RWPE2 (cell line): ENCODE data around the gene RPL5.

Experiments used
- ATAC-seq: fragments of 200-7000 bp; cut with Tn5 transposase; 3 replicates; pipeline ENCODE4 v1.9.1; 2021; ENCODE audit warnings: low read depth
- DNase-seq: peaks from one replicate; pipeline ENCODE4 v3.0.0-alpha.2; 2020; ENCODE audit warnings: low spot score
- H3K27ac ChIP-seq: fragments of 450-650 bp; 2 replicates; pipeline ENCODE4 v1.5.1; 2017; ENCODE audit warnings: mild to moderate bottlenecking; ENCODE audit not compliant: poor library complexity, severe bottlenecking
- H3K27me3 ChIP-seq: fragments of 250-450 bp; sonication (Bioruptor Pico); 2 replicates; pipeline ENCODE4 v1.5.1; 2021; ENCODE audit warnings: mild to moderate bottlenecking, moderate library complexity; ENCODE audit not compliant: insufficient read depth, poor library complexity, severe bottlenecking
- H3K36me3 ChIP-seq: fragments of 250-450 bp; sonication (Bioruptor Pico); 2 replicates; pipeline ENCODE4 v1.5.1; 2020; ENCODE audit warnings: low read depth, mild to moderate bottlenecking, moderate library complexity
- H3K4me1 ChIP-seq: fragments of 250-450 bp; sonication (Bioruptor Pico); 2 replicates; pipeline ENCODE4 v1.5.1; 2021; ENCODE audit warnings: mild to moderate bottlenecking, moderate library complexity; ENCODE audit not compliant: insufficient read depth, poor library complexity, severe bottlenecking
- H3K4me3 ChIP-seq: fragments of 250-450 bp; sonication (Bioruptor Pico); 2 replicates; pipeline ENCODE4 v1.5.1; 2021; ENCODE audit warnings: mild to moderate bottlenecking, moderate library complexity; ENCODE audit not compliant: severe bottlenecking
- H3K9me3 ChIP-seq: fragments of 250-450 bp; sonication (Bioruptor Pico); 2 replicates; pipeline ENCODE4 v1.5.1; 2021; ENCODE audit warnings: mild to moderate bottlenecking, moderate library complexity; ENCODE audit not compliant: severe bottlenecking
- CTCF ChIP-seq: fragments of 450-650 bp; IDR thresholded peaks from one replicate; pipeline ENCODE4 v1.5.1; 2017; ENCODE audit warnings: mild to moderate bottlenecking, moderate library complexity; ENCODE audit not compliant: poor library complexity, severe bottlenecking

RPL5 gene

DNA sequence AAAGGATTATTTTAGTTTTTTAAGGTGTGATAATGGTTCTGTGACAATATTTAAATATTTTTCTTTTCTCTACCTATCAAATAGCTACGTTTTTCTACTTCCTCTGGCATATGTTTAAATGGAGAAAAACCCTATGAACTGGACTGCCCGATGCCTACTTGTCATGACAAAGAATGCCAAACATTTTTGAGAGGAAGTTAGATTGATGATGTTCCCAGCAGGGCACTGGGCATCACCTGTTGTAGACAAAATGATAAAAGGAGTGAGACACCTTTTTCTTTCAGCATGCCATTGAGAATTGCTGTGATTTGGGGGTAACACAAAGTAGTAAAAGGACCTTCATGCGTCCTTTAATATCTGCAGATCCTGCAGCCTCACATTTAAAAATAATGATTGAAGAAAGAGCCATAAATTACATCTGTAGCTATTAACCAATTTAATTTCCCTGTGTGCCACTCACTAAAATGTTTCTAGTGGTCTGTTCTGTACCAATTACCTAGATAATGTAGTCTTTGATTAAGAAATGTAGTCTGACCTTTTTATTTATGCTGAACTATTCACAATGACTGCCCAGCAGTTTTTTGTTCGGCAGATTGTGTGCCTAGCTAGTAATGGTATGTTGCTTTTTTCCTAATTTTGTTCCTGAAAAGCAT lies 47.6 kb downstream of the RPL5 start:
- TF ChIP-seq CTCF, result no peak
- Histone ChIP-seq H3K27ac (no peak overlapping the region), H3K4me1 (peaks cover 7% of the 10 kb centered on the region), H3K36me3 (no peaks in the 10 kb centered on the region), H3K27me3 (no peaks in the 10 kb centered on the region), H3K4me3 (no peak overlapping the region), H3K9me3 (no peaks in the 10 kb centered on the region)
- ATAC-seq (no peak), DNase-seq (no peak)

GRCh38 chr1:92881391-92881790 lies 49.6 kb downstream of the RPL5 start:
- TF ChIP-seq CTCF, result no peak
- Histone ChIP-seq H3K36me3 (no peaks in the 10 kb centered on the region), H3K4me3 (no peak overlapping the region), H3K27me3 (no peaks in the 10 kb centered on the region), H3K9me3 (no peaks in the 10 kb centered on the region), H3K27ac (no peak overlapping the region), H3K4me1 (peaks cover 7% of the 10 kb centered on the region)
- ATAC-seq, result no peak
- DNase-seq, result no peak

- ATAC-seq (0 out of 3 replicates have a peak, but pooled peaks have one; percentile 45), DNase-seq (no peak)
- peaks cover 7% of the 10 kb centered on the region for H3K4me1 ChIP-seq
- H3K27me3 ChIP-seq, result no peaks in the 10 kb centered on the region
- no peak for TF ChIP-seq CTCF
- no peaks in the 10 kb centered on the region for H3K36me3 ChIP-seq
- peak overlapping the region; percentile 42 for H3K27ac ChIP-seq
- no peaks in the 10 kb centered on the region for H3K9me3 ChIP-seq
- no peak overlapping the region for H3K4me3 ChIP-seq
Observed at GRCh38 chr1:92882819-92883218, 51.0 kb downstream of the RPL5 start.

DNA sequence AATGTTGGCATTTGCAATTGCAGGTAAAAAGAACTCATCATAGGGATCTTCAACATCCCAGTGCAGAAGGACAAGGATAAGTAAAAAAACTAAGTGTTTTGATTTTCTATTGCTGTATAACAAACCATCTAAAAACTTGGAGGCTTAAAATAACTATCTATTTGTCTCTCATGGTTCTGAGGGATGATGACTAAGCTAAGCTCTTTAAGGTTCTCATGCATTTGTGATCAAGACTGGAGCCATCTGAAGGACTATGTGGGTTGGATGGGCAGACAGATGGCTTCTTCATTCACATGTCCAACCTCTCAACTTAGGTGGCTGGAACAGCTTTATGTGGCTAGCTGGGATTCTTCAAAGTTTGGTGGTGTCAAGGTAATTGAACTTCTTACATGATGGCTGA lies 51.5 kb downstream of the RPL5 start:
- Histone ChIP-seq H3K27ac (peak overlapping the region; percentile 42), H3K4me3 (no peak overlapping the region), H3K36me3 (no peaks in the 10 kb centered on the region), H3K27me3 (no peaks in the 10 kb centered on the region), H3K9me3 (no peaks in the 10 kb centered on the region), H3K4me1 (peaks cover 7% of the 10 kb centered on the region)
- no peak for ATAC-seq
- TF ChIP-seq CTCF, result no peak
- no peak for DNase-seq

DNA sequence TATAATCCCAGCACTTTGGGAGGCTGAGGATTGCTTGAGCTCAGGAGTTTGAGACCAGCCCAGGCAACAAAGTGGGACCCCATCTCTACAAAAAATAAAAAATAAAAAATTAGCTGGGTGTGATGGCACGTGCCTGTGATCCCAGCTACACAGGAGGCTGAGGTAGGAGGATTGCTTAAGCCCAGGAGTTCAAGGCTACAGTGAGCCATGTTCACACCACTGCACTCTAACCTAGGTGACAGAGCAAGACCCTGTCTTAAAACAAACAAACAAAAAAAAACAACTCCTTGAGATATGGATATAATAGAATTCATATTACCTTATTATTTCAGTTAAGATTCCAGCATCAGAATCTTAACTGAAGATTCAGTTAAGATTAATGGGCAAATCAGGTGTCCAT lies 52.4 kb downstream of the RPL5 start:
- H3K27ac ChIP-seq, result no peak overlapping the region
- H3K27me3 ChIP-seq, result no peaks in the 10 kb centered on the region
- no peak for TF ChIP-seq CTCF
- peaks cover under 1% of the 10 kb centered on the region for H3K9me3 ChIP-seq
- no peak overlapping the region for H3K4me3 ChIP-seq
- H3K4me1 ChIP-seq, result peaks cover 7% of the 10 kb centered on the region
- ATAC-seq (no peak), DNase-seq (no peak)
- no peaks in the 10 kb centered on the region for H3K36me3 ChIP-seq
